ENCODE data around the gene MSTO1. TPM values are rescaled to one million over a fixed set of nuclear protein-coding genes. Genes with fewer than 3 reads are reported as not detected.
"Not testable (repeated sequence)": the region's sequence is repeated elsewhere in the genome, so short reads cannot be mapped to it uniquely, and the experiment has no call there.

Gene MSTO1
- total RNA-seq, 2 experiments from 2014 or later = 65.9 to 69.6 TPM

- intact Hi-C loops (cut with DNase I, micrococcal nuclease) = no loop called here
- TF ChIP-seq CTCF (IDR thresholded peaks at IDR 0.05) = no peak
- ATAC-seq (ENCODE audit: poor library complexity) (no peak), DNase-seq (no peak)
- Mint-ChIP-seq H3K9me3 (no peaks in the 10 kb centered on the region), H3K27me3 (no peaks in the 10 kb centered on the region), H3K4me1 (ENCODE audit: low read depth) (no peaks in the 10 kb centered on the region), H3K27ac (no peak overlapping the region), H3K4me3 (no peak overlapping the region), H3K36me3 (ENCODE audit: low read depth) (peaks cover 4% of the 10 kb centered on the region)
- no peaks in the 10 kb centered on the region for H3K9me3 ChIP-seq (ENCODE audit: control insufficient read depth in 1 of 2, insufficient read depth in 1 of 2, low read length in 2 of 2)
- no peaks in the 10 kb centered on the region for H3K36me3 ChIP-seq (ENCODE audit: insufficient read depth, low read length)
- POLR2A ChIA-PET = no interaction called here
- no peak overlapping the region for H3K4me3 ChIP-seq (ENCODE audit: low read length)
- no peaks in the 10 kb centered on the region for H3K4me1 ChIP-seq (ENCODE audit: insufficient read depth, low read length)
- no peaks in the 10 kb centered on the region for H3K27me3 ChIP-seq (ENCODE audit: control insufficient read depth in 1 of 2, insufficient read depth in 2 of 2, low read length in 2 of 2)
- H3K27ac ChIP-seq (ENCODE audit: low read depth in 1 of 2, low read length in 2 of 2) = no peak overlapping the region
- CTCF ChIA-PET = interaction anchor here (1.0 kb wide), 1 partner anchor 571 kb away, joined by 3 read pairs; the partner anchor contains the start of gene ADAM15
Measured at GRCh38 chr1:155622191-155622590, 12.2 kb downstream of the MSTO1 start.

GRCh38 chr1:155623357-155623756 is 13.3 kb downstream of the MSTO1 start:
- TF ChIP-seq CTCF (IDR thresholded peaks at IDR 0.05) = no peak
- Mint-ChIP-seq H3K4me1 (ENCODE audit: low read depth) (no peaks in the 10 kb centered on the region), H3K4me3 (no peak overlapping the region), H3K9me3 (no peaks in the 10 kb centered on the region), H3K27ac (no peak overlapping the region), H3K36me3 (ENCODE audit: low read depth) (peaks cover 4% of the 10 kb centered on the region), H3K27me3 (no peaks in the 10 kb centered on the region)
- no peaks in the 10 kb centered on the region for H3K36me3 ChIP-seq (ENCODE audit: insufficient read depth, low read length)
- DNase-seq (no peak), ATAC-seq (ENCODE audit: poor library complexity) (no peak)
- H3K27me3 ChIP-seq (ENCODE audit: control insufficient read depth in 1 of 2, insufficient read depth in 2 of 2, low read length in 2 of 2) = no peaks in the 10 kb centered on the region
- H3K27ac ChIP-seq (ENCODE audit: low read depth in 1 of 2, low read length in 2 of 2) = no peak overlapping the region
- no peaks in the 10 kb centered on the region for H3K4me1 ChIP-seq (ENCODE audit: insufficient read depth, low read length)
- CTCF ChIA-PET = no interaction called here
- no peaks in the 10 kb centered on the region for H3K9me3 ChIP-seq (ENCODE audit: control insufficient read depth in 1 of 2, insufficient read depth in 1 of 2, low read length in 2 of 2)
- no peak overlapping the region for H3K4me3 ChIP-seq (ENCODE audit: low read length)
- POLR2A ChIA-PET = interaction anchor here (0.6 kb wide), 1 partner anchor 82 kb away, joined by 3 read pairs; no protein-coding TSS in a partner anchor
- intact Hi-C loops (cut with DNase I, micrococcal nuclease) = no loop called here

- DNase-seq; H3K4me3 Mint-ChIP-seq; intact Hi-C loops (cut with DNase I, micrococcal nuclease); H3K36me3 Mint-ChIP-seq (ENCODE audit: low read depth); POLR2A ChIA-PET; CTCF ChIA-PET; H3K27me3 Mint-ChIP-seq; H3K9me3 Mint-ChIP-seq; H3K27ac ChIP-seq (ENCODE audit: low read depth in 1 of 2, low read length in 2 of 2); H3K4me3 ChIP-seq (ENCODE audit: low read length); H3K4me1 Mint-ChIP-seq (ENCODE audit: low read depth); ATAC-seq (ENCODE audit: poor library complexity); H3K4me1 ChIP-seq (ENCODE audit: insufficient read depth, low read length); H3K9me3 ChIP-seq (ENCODE audit: control insufficient read depth in 1 of 2, insufficient read depth in 1 of 2, low read length in 2 of 2); H3K36me3 ChIP-seq (ENCODE audit: insufficient read depth, low read length); H3K27ac Mint-ChIP-seq; H3K27me3 ChIP-seq (ENCODE audit: control insufficient read depth in 1 of 2, insufficient read depth in 2 of 2, low read length in 2 of 2): not testable (repeated sequence)
Measured at GRCh38 chr1:155626428-155626827, 16.4 kb downstream of the MSTO1 start.
